ENCODE measurements around the gene AKNAD1.

GRCh38 chr1:108892356-108893140 is 35.7 kb upstream of the AKNAD1 start:
- TF ChIP-seq POLR2A (IDR thresholded peaks at IDR 0.05; ENCODE audit: low read length) (no peak), GATA1 (IDR thresholded peaks at IDR 0.05; ENCODE audit: low read depth, low read length) (no peak)
